Pancreas (tissue), 10 donors: ENCODE data around the gene GATA3. TPM values are rescaled to one million over a fixed set of nuclear protein-coding genes. Genes with fewer than 3 reads are reported as not detected.

Experiments used
- ATAC-seq, 4 donors: fragments of 200-7000 bp; cut with Tn5 transposase; one replicate each; pipeline versions ENCODE4 v1.8.0 to v1.9.1; 2020; ENCODE audit warnings: mild to moderate bottlenecking in 4 of 4, moderate library complexity in 4 of 4
- DNase-seq, 6 donors: peaks; one replicate each; pipeline ENCODE4 v3.0.0-alpha.2; 2020
- FAIRE-seq: peaks from 2 replicates; lab custom pipeline; 2012; peaks lifted over from hg19 to GRCh38; lab: Jason Lieb, UNC
- H3K27ac ChIP-seq, 4 donors: fragments of 200-600 bp; sonication (generic); 1 replicate in 3 of 4; 2 replicates in 1 of 4; pipeline versions ENCODE4 v1.5.0 to v1.8.0; 2020
- H3K27me3 ChIP-seq, 4 donors: fragments of 200-600 bp; one replicate each; pipeline ENCODE4 v1.8.0; 2021
- H3K36me3 ChIP-seq, 3 donors: fragments of 200-600 bp; sonication (generic) in 1 of 3; one replicate each; pipeline versions ENCODE4 v1.5.0 to v1.8.0; 2020 to 2021
- H3K4me1 ChIP-seq, 3 donors: fragments of 200-600 bp; one replicate each; pipeline ENCODE4 v1.8.0; 2021
- H3K4me3 ChIP-seq, 4 donors: fragments of 200-600 bp; sonication (generic) in 2 of 4; one replicate each; pipeline versions ENCODE4 v1.5.0 to v1.8.0; 2020 to 2021
- H3K9me3 ChIP-seq, 4 donors: fragments of 200-600 bp; one replicate each; pipeline ENCODE4 v1.8.0; 2021
- CTCF ChIP-seq, 4 donors: fragments of 200-600 bp; sonication (generic) in 3 of 4; IDR thresholded peaks; one replicate each; pipeline versions ENCODE4 v1.5.0 to v1.8.0; 2021; ENCODE audit warnings: antibody characterized with exemption in 4 of 4
- WGBS, 2 donors: extraction: QIAGEN DNeasy Blood & Tissue Kit; methylation state at CpG; one replicate each; pipeline ENCODE4 v1.1.7; 2013; 5-methylcytosine and 5-hydroxymethylcytosine counted together
- intact Hi-C, 3 donors: fragments of 100-400 bp; cut with DNase I; formaldehyde crosslinking; loops; one replicate each; pipeline versions ENCODE4 v1.11.1 to v1.14.2; 2022
- polyA plus RNA-seq, 2 donors: library from polyadenylated mRNA; stranded (reverse); fragments of 200-250 nt; gene quantifications; one replicate each; pipeline ENCODE4 v1.2.3, GENCODE V29; 2013
- total RNA-seq, 6 donors: library from RNA; stranded (reverse); fragmentation: NEBNext Ultra II Directional in 4 of 6; extraction: Animal tissue kit (Norgen Biotek cat#: 25700) in 4 of 6; gene quantifications; one replicate each; pipeline versions ENCODE4 v1.2.1 to v1.2.4, GENCODE V29; 2021 to 2023
- donor health status: healthy with polysubstance abuse.
- donor health status: DM: no; HTN: no; CAD: no; lungs with moderate emphysema.
- donor health status: DM: no; HTN: no; CAD: no.
- donor health status: control.
- donor health status: control.
- donor health status: Bipolar disorder and iron deficiency.
- donor health status: DM: yes; HTN: yes; CAD: no.
- donor health status: DM: no; HTN: no; CAD: no.
- donor health status: DM: no; HTN: no; CAD: no.
- donor health status: DM: yes; HTN: yes; CAD: no.

The GATA3 gene
- total and polyA plus RNA-seq, 8 donors = 0.11 to 0.38 (median 0.23) TPM; not detected in 2

- H3K27ac ChIP-seq = no peak overlapping the region
- 47% methylated on average over 10 of the region's 10 CpGs for WGBS, 2 donors
- no peak overlapping the region for H3K4me3 ChIP-seq
- peaks cover 0 to 11% (median 6%) of the 10 kb centered on the region in 4 donors for H3K27me3 ChIP-seq
- H3K4me1 ChIP-seq = no peaks in the 10 kb centered on the region
- ATAC-seq (no peak), FAIRE-seq (no peak), DNase-seq (no peak)
- H3K9me3 ChIP-seq = no peaks in the 10 kb centered on the region
- H3K36me3 ChIP-seq = no peaks in the 10 kb centered on the region
- no peak for TF ChIP-seq CTCF (IDR thresholded peaks at IDR 0.05)
- intact Hi-C loops = no loop called here
These were observed 6.2 kb downstream of the GATA3 start for GRCh38 chr10:8060704-8061121.

GRCh38 chr10:8061274-8062211 lies 7.1 kb downstream of the GATA3 start:
- DNase-seq (no peak), ATAC-seq (no peak), FAIRE-seq (no peak)
- H3K4me3 ChIP-seq = no peak overlapping the region
- H3K27ac ChIP-seq = no peak overlapping the region
- no peaks in the 10 kb centered on the region for H3K9me3 ChIP-seq
- TF ChIP-seq CTCF (IDR thresholded peaks at IDR 0.05) = no peak
- intact Hi-C loops = no loop called here
- no peaks in the 10 kb centered on the region for H3K4me1 ChIP-seq
- H3K27me3 ChIP-seq = peaks cover 0 to 19% (median 5%) of the 10 kb centered on the region in 4 donors
- 80 to 85% methylated on average over 16 to 17 of the region's 17 CpGs for WGBS, 2 donors
- no peaks in the 10 kb centered on the region for H3K36me3 ChIP-seq

- Histone ChIP-seq H3K27ac (no peak overlapping the region), H3K9me3 (no peaks in the 10 kb centered on the region), H3K36me3 (no peaks in the 10 kb centered on the region), H3K27me3 (peaks cover 0 to 20% (median 5%) of the 10 kb centered on the region in 4 donors), H3K4me1 (no peaks in the 10 kb centered on the region), H3K4me3 (no peak overlapping the region)
- intact Hi-C loops = no loop called here
- FAIRE-seq = no peak
- no peak for ATAC-seq
- 27 to 35% methylated on average over 15 of the region's 15 CpGs for WGBS, 2 donors
- no peak for TF ChIP-seq CTCF (IDR thresholded peaks at IDR 0.05)
- DNase-seq = no peak
These were observed 8.8 kb downstream of the GATA3 start for GRCh38 chr10:8063128-8063908.

- H3K9me3 ChIP-seq = no peaks in the 10 kb centered on the region
- DNase-seq (no peak), ATAC-seq (no peak), FAIRE-seq (no peak)
- H3K27me3 ChIP-seq = peaks cover 0 to 20% (median 5%) of the 10 kb centered on the region in 4 donors
- H3K4me3 ChIP-seq = no peak overlapping the region
- intact Hi-C loops = no loop called here
- H3K27ac ChIP-seq = no peak overlapping the region
- H3K4me1 ChIP-seq = no peaks in the 10 kb centered on the region
- no peak for TF ChIP-seq CTCF (IDR thresholded peaks at IDR 0.05)
- 15 to 21% methylated on average over 13 of the region's 13 CpGs for WGBS, 2 donors
- no peaks in the 10 kb centered on the region for H3K36me3 ChIP-seq
These were observed 9.4 kb downstream of the GATA3 start for GRCh38 chr10:8063935-8064334.
